ENCODE measurements around the gene PPP1R14D. TPM values are rescaled to one million over a fixed set of nuclear protein-coding genes. Genes with fewer than 3 reads are reported as not detected.

PPP1R14D gene
- total and polyA plus RNA-seq, 2 of the 8 experiments (the other 6 are each of a cell fraction or from before 2014, with no cell fraction given) = not detected

DNA sequence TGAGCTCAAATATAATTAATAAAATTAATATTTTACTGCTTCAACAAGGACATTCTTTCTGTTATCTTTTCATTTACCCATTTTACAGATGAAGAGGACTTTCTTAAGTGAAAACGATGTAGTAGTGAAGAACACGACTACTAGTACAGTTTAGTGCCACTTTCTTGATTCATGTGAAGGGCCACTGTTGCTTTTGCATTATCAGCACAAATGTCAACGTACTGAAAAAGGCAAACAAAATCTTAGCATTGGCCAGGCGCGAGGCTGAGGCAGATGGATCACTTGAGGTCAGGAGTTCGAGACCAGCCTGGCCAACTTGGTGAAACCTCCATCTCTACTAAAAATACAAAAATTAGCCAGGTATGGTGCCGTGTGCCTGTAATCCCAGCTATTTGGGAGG, 9.5 kb downstream of the PPP1R14D start:
- ChIA-PET CTCF (ENCODE audit: partially characterized antibody) (interaction anchor here (1.2 to 1.6 kb wide), 5 partner anchors 11 to 73 kb away, joined by 3 to 8 read pairs (median 4); no protein-coding TSS in a partner anchor), POLR2A (ENCODE audit: partially characterized antibody) (interaction anchor here (0.7 to 1.6 kb wide), 3 partner anchors 11 to 25 kb away, joined by 3 to 5 read pairs (median 4); partner anchors contain the start of gene SPINT1)
- no peak overlapping the region for H2AK5ac ChIP-seq (ENCODE audit: low read depth, low read length)
- no peak overlapping the region for H4K8ac ChIP-seq (ENCODE audit: extremely low read depth, insufficient read depth, low read length)
- H4K5ac ChIP-seq (ENCODE audit: insufficient read length, low read depth, low read length) = no peak overlapping the region
- H2AFZ ChIP-seq (ENCODE audit: low read length) = no peak overlapping the region
- H3K4ac ChIP-seq (replicated peaks; ENCODE audit: insufficient read length, low read depth, low read length) = no peak overlapping the region
- H3K4me2 ChIP-seq (ENCODE audit: insufficient read depth in 1 of 2, low read depth in 2 of 2, low read length in 2 of 2) = no peak overlapping the region
- H3K36me3 ChIP-seq (ENCODE audit: control insufficient read depth in 2 of 4, insufficient read depth in 4 of 4, low read length in 3 of 4) = no peaks in the 10 kb centered on the region
- no peak overlapping the region for H3K14ac ChIP-seq (ENCODE audit: insufficient read length)
- H3K79me2 ChIP-seq (ENCODE audit: control insufficient read depth in 1 of 2, insufficient read depth in 2 of 2, low read length in 2 of 2) = no peaks in the 10 kb centered on the region
- no peak overlapping the region for H2BK12ac ChIP-seq (ENCODE audit: low read depth, low read length)
- FAIRE-seq = no peak
- H3K9me3 ChIP-seq (ENCODE audit: insufficient read depth in 2 of 2, low read depth in 1 of 2, low read length in 1 of 2) = no peaks in the 10 kb centered on the region
- no peak overlapping the region for H3K27ac ChIP-seq (ENCODE audit: low read depth, low read length)
- H2BK15ac ChIP-seq (ENCODE audit: low read length) = no peak overlapping the region
- H2BK120ac ChIP-seq (replicated peaks; ENCODE audit: low read depth, low read length) = no peak overlapping the region
- H3K56ac ChIP-seq (replicated peaks; ENCODE audit: insufficient read length, low read depth, low read length) = no peak overlapping the region
- H3K9ac ChIP-seq (replicated peaks in 1 of 4; ENCODE audit: extremely low read depth in 1 of 4, low read depth in 3 of 4, low read length in 3 of 4) = no peak overlapping the region
- H4K20me1 ChIP-seq (replicated peaks in 1 of 2; ENCODE audit: control insufficient read depth in 1 of 2, insufficient read depth in 2 of 2, low read length in 2 of 2) = no peaks in the 10 kb centered on the region
- no peak overlapping the region for H4K91ac ChIP-seq (replicated peaks; ENCODE audit: insufficient read length, low read length)
- H2BK5ac ChIP-seq (ENCODE audit: low read depth, low read length) = no peak overlapping the region
- H3K4me1 ChIP-seq (replicated peaks in 1 of 4; ENCODE audit: control insufficient read depth in 3 of 4, insufficient read depth in 4 of 4, low read length in 3 of 4) = no peaks in the 10 kb centered on the region
- no peaks in the 10 kb centered on the region for H3K27me3 ChIP-seq (replicated peaks in 1 of 4; ENCODE audit: control insufficient read depth in 3 of 4, extremely low read depth in 1 of 4, insufficient read depth in 3 of 4, low read length in 3 of 4)
- no peaks in the 10 kb centered on the region for H3K79me1 ChIP-seq (ENCODE audit: low read depth, low read length)
- no peak for DNase-seq (ENCODE audit: low read depth in 1 of 2, low spot score in 2 of 2)
- no peak overlapping the region for H2BK20ac ChIP-seq (ENCODE audit: low read length)
- no peaks in the 10 kb centered on the region for H3K23me2 ChIP-seq (ENCODE audit: low read depth, low read length)
- H3K23ac ChIP-seq (ENCODE audit: insufficient read length) = no peak overlapping the region
- no peak overlapping the region for H3K18ac ChIP-seq (ENCODE audit: extremely low read depth, low read length)
- WGBS, 2 experiments (ENCODE audit: extremely low coverage in 1 of 2, insufficient coverage in 1 of 2, insufficient read length in 1 of 2, insufficient replicate concordance in 2 of 2, low coverage in 1 of 2, low lambda C conversion rate in 2 of 2, missing lambda C conversion rate in 1 of 2) = 87% methylated on average over 7 of the region's 7 CpGs; no CpG with 5 or more reads in 1 of the 2 experiments
- no peak overlapping the region for H3K4me3 ChIP-seq (ENCODE audit: extremely low read depth in 1 of 4, insufficient read depth in 2 of 4, low read depth in 3 of 4, low read length in 4 of 4)
- TF ChIP-seq EGR1 (IDR thresholded peaks at IDR 0.05; ENCODE audit: borderline replicate concordance, low read depth, low read length) (no peak), KDM5A (IDR thresholded peaks at IDR 0.05; ENCODE audit: low read length) (no peak), JUN (IDR thresholded peaks at IDR 0.05; ENCODE audit: low read depth, low read length) (no peak), TEAD4 (IDR thresholded peaks at IDR 0.05; ENCODE audit: low read depth, low read length) (no peak), CBX8 (IDR thresholded peaks at IDR 0.05; ENCODE audit: borderline replicate concordance, low read depth, low read length) (no peak), RFX5 (IDR thresholded peaks at IDR 0.05; ENCODE audit: borderline replicate concordance, low read depth, low read length) (no peak), SP4 (IDR thresholded peaks at IDR 0.05; ENCODE audit: low read length) (no peak), CREB1 (IDR thresholded peaks at IDR 0.05) (no peak), CBX5 (IDR thresholded peaks at IDR 0.05; ENCODE audit: low read depth, low read length) (no peak), ASH2L (IDR thresholded peaks at IDR 0.05; ENCODE audit: low read length) (no peak), SP1 (IDR thresholded peaks at IDR 0.05; ENCODE audit: low read depth, low read length) (no peak)
- TF ChIP-seq, protein P1, sequence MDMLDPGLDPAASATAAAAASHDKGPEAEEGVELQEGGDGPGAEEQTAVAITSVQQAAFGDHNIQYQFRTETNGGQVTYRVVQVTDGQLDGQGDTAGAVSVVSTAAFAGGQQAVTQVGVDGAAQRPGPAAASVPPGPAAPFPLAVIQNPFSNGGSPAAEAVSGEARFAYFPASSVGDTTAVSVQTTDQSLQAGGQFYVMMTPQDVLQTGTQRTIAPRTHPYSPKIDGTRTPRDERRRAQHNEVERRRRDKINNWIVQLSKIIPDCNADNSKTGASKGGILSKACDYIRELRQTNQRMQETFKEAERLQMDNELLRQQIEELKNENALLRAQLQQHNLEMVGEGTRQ (IDR thresholded peaks at IDR 0.05; ENCODE audit: low read length) = no peak
- TF ChIP-seq, protein P2, sequence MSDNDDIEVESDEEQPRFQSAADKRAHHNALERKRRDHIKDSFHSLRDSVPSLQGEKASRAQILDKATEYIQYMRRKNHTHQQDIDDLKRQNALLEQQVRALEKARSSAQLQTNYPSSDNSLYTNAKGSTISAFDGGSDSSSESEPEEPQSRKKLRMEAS (IDR thresholded peaks at IDR 0.05) = no peak
- TF ChIP-seq, protein P3, sequence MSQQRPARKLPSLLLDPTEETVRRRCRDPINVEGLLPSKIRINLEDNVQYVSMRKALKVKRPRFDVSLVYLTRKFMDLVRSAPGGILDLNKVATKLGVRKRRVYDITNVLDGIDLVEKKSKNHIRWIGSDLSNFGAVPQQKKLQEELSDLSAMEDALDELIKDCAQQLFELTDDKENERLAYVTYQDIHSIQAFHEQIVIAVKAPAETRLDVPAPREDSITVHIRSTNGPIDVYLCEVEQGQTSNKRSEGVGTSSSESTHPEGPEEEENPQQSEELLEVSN (IDR thresholded peaks at IDR 0.05) = no peak
